Erythroblast (primary cell): ENCODE results near the gene UQCRQ.
"Not testable (repeated sequence)": the region's sequence is repeated elsewhere in the genome, so short reads cannot be mapped to it uniquely, and the experiment has no call there.

Source experiments
- DNase-seq, 2 experiments: peaks; one replicate each; lab custom pipeline; 2025; lab: John Stamatoyannopoulos, UW
- GATA1 ChIP-seq: IDR thresholded peaks from 2 replicates; pipeline ENCODE4 v1.6.1; 2011; ENCODE audit warnings: low read depth, mild to moderate bottlenecking, control low read depth, low read length, moderate library complexity
- POLR2A ChIP-seq: IDR thresholded peaks from 2 replicates; pipeline ENCODE4 v1.6.1; 2011; ENCODE audit warnings: mild to moderate bottlenecking, low read length

Gene UQCRQ

GRCh38 chr5:132840896-132841295 lies 25.5 kb upstream of the UQCRQ start:
- DNase-seq = no peak

GRCh38 chr5:132841305-132841704 lies 25.1 kb upstream of the UQCRQ start:
- DNase-seq = no peak
- TF ChIP-seq POLR2A (no peak), GATA1 (no peak)

More at GRCh38 chr5:132840896-132841295, 25.5 kb upstream of the UQCRQ start:
- no peak for TF ChIP-seq GATA1
- no peak for TF ChIP-seq POLR2A

GRCh38 chr5:132848270-132848669 lies 18.2 kb upstream of the UQCRQ start:
- DNase-seq = no peak
- TF ChIP-seq POLR2A (no peak), GATA1 (no peak)

GRCh38 chr5:132849347-132849746 lies 17.1 kb upstream of the UQCRQ start:
- DNase-seq = no peak
- TF ChIP-seq GATA1 = no peak
- TF ChIP-seq POLR2A = no peak

- no peak for DNase-seq
- TF ChIP-seq GATA1 (no peak), POLR2A (no peak)
Observed at GRCh38 chr5:132850066-132850465, 16.4 kb upstream of the UQCRQ start.

GRCh38 chr5:132853323-132853722 lies 13.1 kb upstream of the UQCRQ start:
- TF ChIP-seq GATA1 = no peak
- no peak for TF ChIP-seq POLR2A
- no peak for DNase-seq

- TF ChIP-seq GATA1 (no peak), POLR2A (no peak)
- no peak for DNase-seq
Observed at GRCh38 chr5:132853790-132854189, 12.7 kb upstream of the UQCRQ start.

GRCh38 chr5:132854301-132854700 lies 12.1 kb upstream of the UQCRQ start:
- no peak for DNase-seq

GRCh38 chr5:132854992-132855391 lies 11.4 kb upstream of the UQCRQ start:
- not testable (repeated sequence) for DNase-seq

More at GRCh38 chr5:132854301-132854700, 12.1 kb upstream of the UQCRQ start:
- TF ChIP-seq POLR2A (no peak), GATA1 (no peak)

- TF ChIP-seq GATA1 (no peak), POLR2A (no peak)
- DNase-seq = no peak
Observed at GRCh38 chr5:132856011-132856410, 10.4 kb upstream of the UQCRQ start.

GRCh38 chr5:132859889-132860437 lies 6.5 kb upstream of the UQCRQ start:
- TF ChIP-seq GATA1 = no peak
- TF ChIP-seq POLR2A = no peak

GRCh38 chr5:132860742-132861141 lies 5.7 kb upstream of the UQCRQ start:
- TF ChIP-seq GATA1 = no peak
- TF ChIP-seq POLR2A = no peak
- no peak for DNase-seq

More at GRCh38 chr5:132859889-132860437, 6.5 kb upstream of the UQCRQ start:
- DNase-seq = no peak

GRCh38 chr5:132865668-132866341 lies 637 bp upstream of the UQCRQ start:
- DNase-seq = peak in 1 of 2 experiments; percentile 37
- TF ChIP-seq POLR2A (no peak), GATA1 (no peak)

- no peak for DNase-seq
- TF ChIP-seq GATA1 (no peak), POLR2A (no peak)
Observed at GRCh38 chr5:132867046-132867451, 607 bp downstream of the UQCRQ start.

- DNase-seq = no peak
- TF ChIP-seq GATA1 (no peak), POLR2A (no peak)
Observed at GRCh38 chr5:132868754-132869153, 2.3 kb downstream of the UQCRQ start.
